Endodermal cell (in vitro differentiated cells): ENCODE measurements around the gene MAML2. TPM values are rescaled to one million over a fixed set of nuclear protein-coding genes. Genes with fewer than 3 reads are reported as not detected.

ENCODE experiments used
- DNase-seq: peaks from one replicate; pipeline ENCODE4 v3.0.0-alpha.2; 2017
- H3K27ac ChIP-seq: 2 replicates; pipeline ENCODE4 v1.5.1; 2013; ENCODE audit warnings: mild to moderate bottlenecking, low read depth, low read length, moderate library complexity
- H3K27me3 ChIP-seq: 2 replicates; pipeline ENCODE4 v1.6.1; 2013; ENCODE audit warnings: mild to moderate bottlenecking, low read length, moderate library complexity; ENCODE audit not compliant: insufficient read depth, control insufficient read depth, poor library complexity, severe bottlenecking
- H3K36me3 ChIP-seq: 2 replicates; pipeline ENCODE4 v1.7.0; 2013; ENCODE audit warnings: mild to moderate bottlenecking, low read length, moderate library complexity; ENCODE audit not compliant: control insufficient read depth, insufficient read depth
- H3K4me1 ChIP-seq: one replicate; pipeline ENCODE4 v1.7.0; 2013; ENCODE audit warnings: low read length; ENCODE audit not compliant: control insufficient read depth, insufficient read depth
- H3K4me3 ChIP-seq: 2 replicates; pipeline ENCODE4 v1.5.1; 2013; ENCODE audit warnings: mild to moderate bottlenecking, low read length, moderate library complexity
- H3K9ac ChIP-seq: 2 replicates; pipeline ENCODE4 v1.6.1; 2013; ENCODE audit warnings: mild to moderate bottlenecking, low read length, moderate library complexity; ENCODE audit not compliant: poor library complexity, severe bottlenecking; ENCODE audit errors: extremely low read depth
- H3K9me3 ChIP-seq: 2 replicates; pipeline ENCODE4 v1.6.1; 2013; ENCODE audit warnings: mild to moderate bottlenecking, low read length, moderate library complexity; ENCODE audit not compliant: control insufficient read depth
- H3K27ac Mint-ChIP-seq: 2 replicates; pipeline ENCODE4 v1.8.0; 2020; ENCODE audit warnings: mixed read lengths
- H3K27me3 Mint-ChIP-seq: 2 replicates; pipeline ENCODE4 v1.8.0; 2021; ENCODE audit warnings: mild to moderate bottlenecking, mixed read lengths; ENCODE audit not compliant: insufficient read depth
- H3K36me3 Mint-ChIP-seq: 2 replicates; pipeline ENCODE4 v1.8.0; 2020; ENCODE audit warnings: low read depth, mixed read lengths
- H3K4me1 Mint-ChIP-seq: 2 replicates; pipeline ENCODE4 v1.8.0; 2020; ENCODE audit warnings: mixed read lengths
- H3K4me3 Mint-ChIP-seq: 2 replicates; pipeline ENCODE4 v1.8.0; 2020; ENCODE audit warnings: mild to moderate bottlenecking, moderate library complexity, mixed read lengths
- H3K9me3 Mint-ChIP-seq: 2 replicates; pipeline ENCODE4 v1.8.0; 2020; ENCODE audit warnings: mild to moderate bottlenecking, mixed read lengths
- CTCF ChIP-seq: fragments of 200-600 bp; sonication (generic); conservative IDR thresholded peaks from 2 replicates; pipeline ENCODE4 v1.5.0; 2021; ENCODE audit warnings: antibody characterized with exemption, mild to moderate bottlenecking
- WGBS, 2 experiments: methylation state at CpG; one replicate each; pipeline versions ENCODE4 v1.1.5 to v1.1.7; 2013; ENCODE audit warnings: missing lambda C conversion rate in 2 of 2, mixed read lengths in 1 of 2; ENCODE audit not compliant: insufficient coverage in 1 of 2, insufficient read length in 1 of 2; 5-methylcytosine and 5-hydroxymethylcytosine counted together
- total RNA-seq, 2 donors: library from RNA; stranded (reverse); fragmentation: NEBNext Ultra II Directional in 1 of 2; extraction: Animal tissue kit (Norgen Biotek cat#: 25700) in 1 of 2; gene quantifications; 2 replicates in 1 of 2; 3 replicates in 1 of 2; pipeline ENCODE4 v1.2.1, GENCODE V29; 2021

MAML2 gene
- total RNA-seq, 2 donors from 2014 or later: 6.6 to 8.0 TPM

- TF ChIP-seq CTCF: no peak
- Mint-ChIP-seq H3K9me3 (no peaks in the 10 kb centered on the region), H3K27ac (no peak overlapping the region), H3K27me3 (no peaks in the 10 kb centered on the region), H3K36me3 (no peaks in the 10 kb centered on the region), H3K4me1 (peaks cover 16% of the 10 kb centered on the region), H3K4me3 (no peak overlapping the region)
- H3K4me1 ChIP-seq: no peaks in the 10 kb centered on the region
- no peaks in the 10 kb centered on the region for H3K27me3 ChIP-seq
- no peak overlapping the region for H3K4me3 ChIP-seq
- WGBS, 2 experiments: 91 to 96% methylated on average over 7 to 10 of the region's 10 CpGs
- H3K9ac ChIP-seq: no peak overlapping the region
- no peaks in the 10 kb centered on the region for H3K36me3 ChIP-seq
- DNase-seq: no peak
- H3K9me3 ChIP-seq: no peaks in the 10 kb centered on the region
- H3K27ac ChIP-seq: no peak overlapping the region
Observed at GRCh38 chr11:95993438-95994298, 349.3 kb downstream of the MAML2 start.

- WGBS, 2 experiments: 100% methylated on average over 1 of the region's 1 CpG; no CpG with 5 or more reads in 1 of the 2 experiments
- H3K4me1 Mint-ChIP-seq: peaks cover 22% of the 10 kb centered on the region
- H3K9me3 ChIP-seq: no peaks in the 10 kb centered on the region
- H3K27ac Mint-ChIP-seq: no peak overlapping the region
- H3K9me3 Mint-ChIP-seq: no peaks in the 10 kb centered on the region
- DNase-seq: no peak
- no peak overlapping the region for H3K27ac ChIP-seq
- no peaks in the 10 kb centered on the region for H3K36me3 Mint-ChIP-seq
- H3K9ac ChIP-seq: no peak overlapping the region
- no peaks in the 10 kb centered on the region for H3K27me3 ChIP-seq
- H3K4me3 ChIP-seq: no peak overlapping the region
- H3K36me3 ChIP-seq: no peaks in the 10 kb centered on the region
- no peak overlapping the region for H3K4me3 Mint-ChIP-seq
- no peak for TF ChIP-seq CTCF
- no peaks in the 10 kb centered on the region for H3K27me3 Mint-ChIP-seq
- peaks cover 8% of the 10 kb centered on the region for H3K4me1 ChIP-seq
Observed at GRCh38 chr11:95991545-95991944, 351.4 kb downstream of the MAML2 start.

- H3K9ac ChIP-seq: no peak overlapping the region
- peaks cover 9% of the 10 kb centered on the region for H3K4me1 ChIP-seq
- Mint-ChIP-seq H3K4me3 (no peak overlapping the region), H3K27me3 (no peaks in the 10 kb centered on the region), H3K4me1 (peaks cover 22% of the 10 kb centered on the region), H3K36me3 (no peaks in the 10 kb centered on the region), H3K27ac (no peak overlapping the region), H3K9me3 (no peaks in the 10 kb centered on the region)
- 93% methylated on average over 1 of the region's 1 CpG; no CpG with 5 or more reads in 1 of the 2 experiments for WGBS, 2 experiments
- H3K36me3 ChIP-seq: no peaks in the 10 kb centered on the region
- TF ChIP-seq CTCF: no peak
- DNase-seq: no peak
- no peaks in the 10 kb centered on the region for H3K9me3 ChIP-seq
- no peak overlapping the region for H3K4me3 ChIP-seq
- H3K27me3 ChIP-seq: no peaks in the 10 kb centered on the region
- no peak overlapping the region for H3K27ac ChIP-seq
Observed at GRCh38 chr11:95991101-95991500, 351.9 kb downstream of the MAML2 start.
